SH-SY5Y (cell line): Measurements from ENCODE around the gene TNS3.

ENCODE experiments used
- GATA2 ChIP-seq: IDR thresholded peaks from 2 replicates; pipeline ENCODE4 v1.6.1; 2011; ENCODE audit warnings: mild to moderate bottlenecking, low read depth, low read length
- GATA3 ChIP-seq: IDR thresholded peaks from 2 replicates; pipeline ENCODE4 v1.6.1; 2011; ENCODE audit warnings: low read depth, mild to moderate bottlenecking, low read length, moderate library complexity

DNA sequence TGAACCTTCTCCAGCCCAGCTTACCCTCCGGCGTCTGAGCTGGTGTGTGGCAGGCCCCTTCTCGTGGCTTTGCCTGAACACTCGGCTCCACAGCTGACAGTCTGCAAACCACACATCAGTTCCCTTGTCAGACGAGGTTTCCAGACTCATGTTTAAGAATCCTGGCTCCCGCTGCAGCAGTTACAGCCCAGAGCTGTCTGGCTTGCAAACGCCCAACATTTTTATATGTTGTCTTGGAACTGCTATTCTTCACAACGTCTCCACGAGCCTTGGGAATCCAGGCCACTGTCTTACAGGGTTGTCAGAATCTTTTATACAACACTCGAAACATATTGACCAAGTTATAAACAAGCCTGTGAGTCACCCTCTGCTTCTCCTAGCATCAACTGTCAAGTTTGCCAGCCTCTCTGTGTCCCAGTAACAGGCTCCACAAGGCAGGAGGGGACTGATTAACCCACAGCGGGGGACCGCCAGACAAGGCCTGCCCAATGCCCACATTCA lies 68.1 kb downstream of the TNS3 start:
- TF ChIP-seq GATA2 (no peak), GATA3 (no peak)
